BE2C (cell line): ENCODE measurements around the gene LIPG.

Source experiments
- DNase-seq: peaks from one replicate; pipeline ENCODE4 v3.0.0-alpha.2; 2020
- H3K27me3 ChIP-seq: fragments of 250-450 bp; sonication (Bioruptor Pico); 2 replicates; pipeline ENCODE4 v1.5.1; 2020; ENCODE audit warnings: mild to moderate bottlenecking
- H3K36me3 ChIP-seq: fragments of 250-450 bp; sonication (Bioruptor Pico); 2 replicates; pipeline ENCODE4 v1.5.1; 2020; ENCODE audit warnings: mild to moderate bottlenecking
- H3K4me1 ChIP-seq: fragments of 250-450 bp; sonication (Bioruptor Pico); 2 replicates; pipeline ENCODE4 v1.5.1; 2020
- H3K4me3 ChIP-seq: 2 replicates; pipeline ENCODE4 v1.5.1; 2011; ENCODE audit warnings: low read depth, low read length
- H3K9me3 ChIP-seq: fragments of 250-450 bp; sonication (Bioruptor Pico); 2 replicates; pipeline ENCODE4 v1.5.1; 2020
- CTCF ChIP-seq: IDR thresholded peaks from 2 replicates; pipeline ENCODE4 v1.5.1; 2012; ENCODE audit warnings: mild to moderate bottlenecking, low read depth, low read length

LIPG gene

GRCh38 chr18:49626842-49627467, 65.1 kb downstream of the LIPG start:
- Histone ChIP-seq H3K4me3 (no peak overlapping the region), H3K9me3 (no peaks in the 10 kb centered on the region), H3K27me3 (no peaks in the 10 kb centered on the region), H3K4me1 (no peaks in the 10 kb centered on the region), H3K36me3 (no peaks in the 10 kb centered on the region)
- no peak for TF ChIP-seq CTCF
- no peak for DNase-seq

GRCh38 chr18:49628119-49628518, 66.3 kb downstream of the LIPG start:
- Histone ChIP-seq H3K9me3 (no peaks in the 10 kb centered on the region), H3K4me3 (no peak overlapping the region), H3K27me3 (no peaks in the 10 kb centered on the region), H3K4me1 (no peaks in the 10 kb centered on the region), H3K36me3 (no peaks in the 10 kb centered on the region)
- TF ChIP-seq CTCF, result no peak
- no peak for DNase-seq

GRCh38 chr18:49628881-49629795, 67.3 kb downstream of the LIPG start:
- no peak overlapping the region for H3K4me3 ChIP-seq
- no peaks in the 10 kb centered on the region for H3K27me3 ChIP-seq
- no peak for DNase-seq
- H3K9me3 ChIP-seq, result no peaks in the 10 kb centered on the region
- H3K4me1 ChIP-seq, result no peaks in the 10 kb centered on the region
- no peak; the same call in 1 of the 2 replicates for TF ChIP-seq CTCF
- H3K36me3 ChIP-seq, result no peaks in the 10 kb centered on the region

GRCh38 chr18:49630246-49630699, 68.4 kb downstream of the LIPG start:
- Histone ChIP-seq H3K27me3 (no peaks in the 10 kb centered on the region), H3K36me3 (no peaks in the 10 kb centered on the region), H3K9me3 (no peaks in the 10 kb centered on the region), H3K4me3 (no peak overlapping the region), H3K4me1 (no peaks in the 10 kb centered on the region)
- TF ChIP-seq CTCF, result no peak
- no peak for DNase-seq

GRCh38 chr18:49631146-49631866, 69.4 kb downstream of the LIPG start:
- Histone ChIP-seq H3K4me3 (no peak overlapping the region), H3K4me1 (no peaks in the 10 kb centered on the region), H3K27me3 (no peaks in the 10 kb centered on the region), H3K36me3 (no peaks in the 10 kb centered on the region), H3K9me3 (no peaks in the 10 kb centered on the region)
- DNase-seq, result no peak
- TF ChIP-seq CTCF, result no peak
